GM18867 (cell line): ENCODE data around the gene MTMR1.

Experiments used
- ATAC-seq: cut with Tn5 transposase; IDR thresholded peaks from one replicate; pipeline ENCODE4 v1.9.1; 2021; ENCODE audit warnings: mild to moderate bottlenecking, moderate library complexity; ENCODE audit not compliant: unreplicated experiment

The MTMR1 gene

GRCh38 chrX:150696331-150696730, 3.1 kb downstream of the MTMR1 start:
- no peak for ATAC-seq

- no peak for ATAC-seq
Measured at GRCh38 chrX:150696866-150697265, 3.7 kb downstream of the MTMR1 start.

GRCh38 chrX:150697641-150698040, 4.4 kb downstream of the MTMR1 start:
- ATAC-seq, result no peak

DNA sequence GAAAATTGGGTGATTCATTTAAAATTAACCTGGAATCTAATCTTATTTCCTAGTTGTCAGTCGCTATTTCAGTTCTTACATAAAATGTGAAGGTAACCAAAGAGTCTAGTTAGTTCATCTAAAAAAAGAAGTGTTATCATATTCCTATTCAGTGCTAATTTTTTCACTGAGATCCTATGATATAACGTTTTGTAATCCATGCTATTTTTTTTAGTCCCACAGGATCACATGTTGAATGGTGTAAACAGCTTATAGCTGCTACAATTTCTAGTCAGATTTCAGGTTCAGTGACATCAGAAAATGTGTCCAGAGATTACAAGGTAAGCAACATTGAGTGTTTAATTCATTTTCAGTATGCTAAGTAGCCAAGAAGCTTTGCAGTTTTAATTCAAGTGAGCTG, 5.8 kb downstream of the MTMR1 start:
- no peak for ATAC-seq

DNA sequence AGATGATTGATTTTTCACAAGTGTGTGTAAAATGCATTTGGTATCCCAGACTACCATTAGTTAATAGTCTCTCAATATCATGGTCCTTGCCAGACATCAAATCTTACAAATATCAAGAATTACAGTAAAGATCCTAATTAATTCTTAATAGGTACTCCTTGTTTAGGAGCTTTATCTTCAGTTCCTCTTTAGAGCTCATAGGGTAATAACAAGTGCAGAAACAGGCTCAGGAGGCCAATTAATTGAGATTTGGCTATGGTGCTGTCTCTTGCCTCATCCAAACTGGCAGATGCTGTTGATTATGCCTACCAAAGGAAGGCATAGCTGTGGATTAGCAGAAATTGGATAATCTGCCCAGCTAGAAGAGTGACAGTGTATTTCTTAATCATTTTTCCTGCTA, 6.9 kb downstream of the MTMR1 start:
- no peak for ATAC-seq

DNA sequence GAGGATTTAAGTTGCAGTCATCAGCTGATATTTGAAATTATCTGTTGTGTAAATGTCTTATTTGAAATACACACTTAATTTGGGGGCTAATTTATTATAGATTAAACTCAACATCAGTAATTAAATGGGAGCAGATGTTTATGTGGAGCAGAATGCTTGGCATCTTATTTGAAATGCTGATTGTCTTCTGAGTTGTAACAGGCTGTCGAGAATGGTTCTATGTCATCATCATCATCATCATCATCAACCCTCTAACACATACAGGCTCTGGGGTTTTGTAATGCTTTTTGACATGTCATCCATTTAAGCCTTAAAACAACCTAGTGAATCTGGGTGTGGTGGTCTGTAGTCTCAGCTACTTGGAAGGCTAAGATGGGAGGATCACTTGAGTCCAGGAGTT, 8.2 kb downstream of the MTMR1 start:
- no peak for ATAC-seq

DNA sequence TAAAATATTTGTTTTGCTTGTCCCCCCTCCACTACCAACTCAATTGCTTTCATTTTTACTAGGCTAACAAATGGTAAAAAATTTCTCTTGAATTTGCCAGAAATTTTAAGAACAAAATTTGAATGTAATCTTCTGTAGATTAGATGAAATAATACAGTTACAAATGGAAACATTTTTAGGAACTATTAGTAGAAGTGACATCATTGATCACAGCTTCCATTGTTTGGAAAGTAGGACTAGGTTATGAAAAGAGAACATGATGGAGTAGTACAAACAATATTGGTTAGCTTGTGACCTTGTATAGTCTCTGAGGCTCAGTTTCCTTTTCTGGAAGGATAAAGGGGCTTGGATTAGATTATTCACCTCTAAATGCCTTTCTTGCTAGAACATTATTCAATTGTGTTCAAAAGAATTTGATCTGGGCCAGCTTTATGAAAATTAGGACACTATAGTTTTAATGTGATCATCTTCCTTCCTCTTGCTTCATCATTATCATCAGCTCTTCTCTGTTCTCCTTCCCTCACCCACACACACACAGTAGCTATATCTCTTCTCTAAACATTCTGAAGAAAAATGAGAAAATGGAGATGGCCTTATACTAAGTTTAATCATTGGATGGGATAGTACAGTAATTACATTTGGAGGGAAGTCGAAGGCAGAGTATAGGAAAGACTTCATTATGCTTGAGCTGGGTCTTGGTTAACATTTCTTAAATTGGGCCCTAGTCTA, 9.9 kb downstream of the MTMR1 start:
- ATAC-seq, result no peak

- ATAC-seq, result no peak
Measured at GRCh38 chrX:150703695-150703974, 10.4 kb downstream of the MTMR1 start.

DNA sequence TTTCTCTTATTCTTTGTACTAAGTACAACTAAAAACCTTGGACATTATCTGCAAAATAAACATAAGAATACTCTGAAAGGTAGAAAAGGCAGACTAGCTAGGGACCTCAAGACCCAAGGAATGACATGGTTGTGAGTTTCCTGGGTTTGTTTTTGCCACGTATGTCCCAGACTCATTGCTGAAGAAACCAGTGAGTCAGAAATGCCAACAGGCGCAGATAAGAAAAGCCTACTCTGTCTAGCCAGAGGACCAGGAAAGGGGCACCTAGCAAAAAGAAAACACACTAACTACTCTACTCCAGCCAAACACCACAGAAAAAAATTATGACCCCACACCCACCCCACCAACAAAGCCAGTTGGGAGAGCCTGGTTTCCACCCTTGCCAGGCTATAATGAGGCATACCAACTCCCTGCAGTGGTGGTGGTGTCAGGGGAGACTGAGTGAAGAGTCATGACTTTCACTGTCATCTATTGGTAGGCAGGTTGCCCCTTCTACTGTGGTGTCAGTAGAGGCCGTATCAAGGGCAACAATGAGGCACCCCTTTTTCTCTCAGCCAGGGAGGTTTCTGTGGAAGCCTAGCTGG, 10.9 kb downstream of the MTMR1 start:
- ATAC-seq, result no peak

DNA sequence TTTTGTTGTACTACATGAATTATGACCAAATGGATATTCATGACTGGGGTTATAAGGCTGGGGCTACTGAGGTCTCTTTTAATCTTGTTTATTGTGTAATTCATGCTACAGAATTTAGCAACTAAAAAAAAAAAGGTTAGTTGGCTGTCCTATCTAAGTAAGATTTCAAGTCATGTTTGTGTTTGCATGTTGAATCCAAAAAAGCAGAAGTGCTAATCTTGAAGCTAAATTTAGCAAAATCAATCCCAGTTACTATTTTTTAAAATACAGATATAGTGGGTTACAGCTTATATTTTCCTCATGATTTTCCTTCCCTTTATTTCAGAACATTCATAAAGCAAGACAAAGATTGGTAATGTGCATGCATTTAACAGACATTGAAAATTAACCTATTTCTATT, 19.4 kb downstream of the MTMR1 start:
- no peak for ATAC-seq

DNA sequence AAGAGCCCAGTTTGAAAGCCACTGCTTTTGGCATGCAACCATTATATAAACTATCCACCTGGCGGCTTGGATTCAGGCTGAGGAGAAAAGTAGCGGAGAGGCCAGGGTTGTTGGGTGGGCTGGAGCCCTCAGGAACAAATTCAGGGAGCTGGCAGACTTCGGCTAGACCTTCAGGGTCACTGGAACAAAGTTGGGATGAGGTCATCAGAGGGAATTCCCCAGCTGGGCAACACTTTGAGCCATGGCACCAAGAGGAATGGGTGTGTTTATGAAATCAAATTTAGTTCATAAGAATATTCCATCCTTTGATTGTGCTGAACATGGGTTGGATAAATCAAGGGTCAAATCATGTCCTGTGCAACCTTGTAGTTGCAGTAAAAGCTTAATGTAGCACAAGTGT, 22.0 kb downstream of the MTMR1 start:
- no peak for ATAC-seq

GRCh38 chrX:150719621-150720020, 26.4 kb downstream of the MTMR1 start:
- ATAC-seq, result no peak

DNA sequence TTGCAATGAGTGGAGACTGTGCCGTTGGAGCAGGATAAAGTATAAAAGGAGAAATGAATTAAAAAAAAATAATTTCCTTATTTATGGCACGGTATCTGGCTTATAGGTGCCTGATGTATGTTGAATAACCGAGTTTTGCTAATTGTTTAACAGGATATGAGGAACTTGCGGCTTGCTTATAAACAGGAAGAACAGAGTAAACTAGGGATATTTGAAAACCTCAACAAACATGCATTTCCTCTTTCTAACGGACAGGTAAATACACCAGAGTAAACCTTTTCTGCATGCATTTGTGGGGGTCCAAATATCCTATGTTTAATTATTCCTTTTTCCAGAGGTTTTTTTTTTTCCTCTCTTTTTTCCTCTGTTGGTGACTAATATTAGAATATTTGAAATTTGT, 36.8 kb downstream of the MTMR1 start:
- ATAC-seq, result no peak

DNA sequence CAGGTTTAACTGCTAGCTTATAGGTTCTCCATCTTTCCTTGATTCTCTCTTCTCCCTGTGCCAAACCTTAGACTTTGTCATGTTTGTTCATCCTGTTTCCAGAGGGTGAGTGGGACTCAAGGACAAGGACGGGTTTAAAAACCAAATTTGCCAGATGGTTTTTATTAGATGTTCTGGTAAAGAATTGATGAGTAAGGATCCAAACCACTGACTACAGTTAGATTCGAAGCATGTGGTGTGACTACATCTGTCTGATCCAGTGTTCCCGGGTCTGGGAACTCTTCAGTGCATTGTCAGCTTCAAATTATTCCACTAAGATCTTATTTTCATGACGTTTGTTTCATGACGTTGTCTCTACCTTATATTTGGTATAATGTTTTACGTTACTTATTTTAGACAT, 37.5 kb downstream of the MTMR1 start:
- ATAC-seq, result no peak

- ATAC-seq, result no peak
Measured at GRCh38 chrX:150731795-150732194, 38.6 kb downstream of the MTMR1 start.

DNA sequence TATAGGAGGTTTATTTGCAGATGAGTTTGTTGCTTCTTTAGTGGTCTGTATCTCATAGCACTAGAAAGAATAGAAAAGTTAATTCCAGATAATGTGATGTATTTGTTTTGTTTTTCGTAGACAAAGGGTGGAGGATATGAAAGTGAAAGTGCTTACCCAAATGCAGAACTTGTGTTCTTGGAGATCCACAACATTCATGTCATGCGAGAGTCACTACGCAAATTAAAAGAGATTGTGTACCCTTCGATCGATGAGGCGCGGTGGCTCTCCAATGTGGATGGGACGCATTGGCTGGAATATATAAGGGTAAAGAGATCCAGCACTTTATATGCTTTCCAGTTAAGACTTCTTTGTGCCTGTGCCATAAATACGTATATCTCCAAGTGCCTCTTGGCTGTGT, 43.3 kb downstream of the MTMR1 start:
- ATAC-seq, result no peak

- ATAC-seq, result no peak
Measured at GRCh38 chrX:150752124-150752523, 58.9 kb downstream of the MTMR1 start.

GRCh38 chrX:150753357-150753756, 60.2 kb downstream of the MTMR1 start:
- no peak for ATAC-seq

DNA sequence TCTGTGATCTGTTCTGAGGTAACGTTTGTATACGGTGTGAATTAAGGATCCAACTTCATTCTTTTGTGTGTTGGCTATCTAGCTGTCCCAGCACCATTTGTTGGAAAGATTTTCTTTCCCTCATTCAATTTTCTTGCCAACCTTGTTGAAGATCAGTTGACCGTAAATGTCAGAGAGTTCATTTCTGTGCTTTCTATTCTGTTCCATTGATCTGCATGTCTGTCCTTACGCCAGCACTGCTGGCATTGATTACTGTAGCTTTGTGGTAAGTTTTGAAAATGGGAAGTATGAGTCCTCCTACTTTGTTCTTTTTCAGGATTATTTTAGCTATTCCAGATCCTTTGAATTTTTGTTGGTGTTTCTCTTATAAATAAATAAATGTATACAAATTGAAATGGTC, 60.8 kb downstream of the MTMR1 start:
- no peak for ATAC-seq

DNA sequence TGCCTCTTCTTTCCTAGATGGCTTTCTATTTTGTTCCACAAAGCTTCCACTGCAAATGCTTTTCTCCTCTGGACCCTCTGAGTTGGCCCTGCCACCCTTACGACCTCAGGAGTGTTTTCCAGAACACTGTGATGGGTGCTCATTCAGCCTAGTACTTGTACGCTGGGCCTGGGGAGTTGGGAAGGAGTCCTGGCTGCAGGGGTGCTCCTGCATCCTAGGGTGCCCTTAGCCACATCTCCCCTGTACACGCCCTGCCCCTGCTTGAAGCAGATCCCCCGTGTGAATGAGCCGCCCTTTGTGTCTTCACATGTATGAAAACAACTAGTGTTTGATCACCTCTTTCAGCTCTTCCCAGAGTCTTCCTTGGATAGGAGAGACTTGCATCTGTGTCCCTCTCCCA, 64.2 kb downstream of the MTMR1 start:
- ATAC-seq, result no peak

DNA sequence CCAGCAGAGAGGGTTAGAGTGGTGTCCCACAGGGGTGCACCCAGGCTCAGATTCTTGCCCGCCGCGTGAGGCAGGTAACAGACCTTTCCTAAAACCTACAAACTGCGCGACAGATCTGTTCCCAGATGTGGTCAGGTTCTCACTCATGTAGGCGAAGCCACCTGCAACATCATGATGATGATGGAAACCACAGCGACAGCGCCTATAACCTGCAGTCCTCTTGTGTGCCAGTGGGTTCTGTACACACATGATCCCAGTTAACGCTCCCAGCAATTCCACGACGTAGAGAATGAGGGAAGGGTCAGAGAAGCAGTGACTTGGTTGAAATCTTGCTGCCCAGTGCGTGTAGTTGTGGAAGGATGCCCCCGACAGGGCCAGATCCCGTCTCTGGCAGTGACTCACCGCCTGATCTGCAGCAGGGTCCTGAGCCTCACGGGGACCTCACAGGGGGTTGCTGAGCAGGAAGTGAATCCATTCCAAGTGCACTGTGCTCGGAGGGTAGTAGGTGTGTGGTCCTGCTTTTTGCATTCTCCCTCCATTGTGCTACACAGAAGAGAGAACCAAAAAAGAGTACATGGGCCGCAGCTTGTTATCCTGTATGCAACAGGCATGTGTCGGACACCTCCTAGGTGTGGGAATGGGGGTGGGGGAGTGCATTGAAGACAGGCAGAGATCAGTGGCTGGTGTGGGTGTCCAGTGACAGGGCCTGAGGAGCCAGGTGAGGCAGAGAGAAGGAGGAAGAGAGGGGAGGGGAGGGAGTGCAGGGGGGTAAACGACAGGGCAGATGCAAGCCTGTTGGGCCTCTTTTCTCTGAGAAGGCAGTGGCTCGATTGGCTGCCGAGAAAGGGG, 66.6 kb downstream of the MTMR1 start:
- ATAC-seq, result no peak

- ATAC-seq, result no peak
Measured at GRCh38 chrX:150761176-150761818, 68.1 kb downstream of the MTMR1 start.
